Small intestine (tissue), 7 donors: ENCODE measurements around the gene ACAD8. TPM values are rescaled to one million over a fixed set of nuclear protein-coding genes. Genes with fewer than 3 reads are reported as not detected.

ENCODE experiments used
- DNase-seq, 2 donors: peaks; one replicate each; pipeline versions ENCODE4 v3.0.0 to v3.0.0-alpha.2; 2013
- FAIRE-seq: peaks from 2 replicates; lab custom pipeline; 2012; peaks lifted over from hg19 to GRCh38; lab: Jason Lieb, UNC
- H3K27ac ChIP-seq, 3 donors: one replicate each; pipeline ENCODE4 v1.5.1; 2013; ENCODE audit warnings: low read length in 2 of 3, mild to moderate bottlenecking in 2 of 3, control low read depth in 1 of 3, inconsistent platforms in 1 of 3, low read depth in 1 of 3, moderate library complexity in 1 of 3
- H3K27me3 ChIP-seq, 3 donors: one replicate each; pipeline ENCODE4 v1.6.1; 2013; ENCODE audit warnings: low read length in 3 of 3, inconsistent platforms in 1 of 3; ENCODE audit not compliant: control insufficient read depth in 3 of 3, insufficient read depth in 3 of 3
- H3K36me3 ChIP-seq, 3 donors: one replicate each; pipeline ENCODE4 v1.6.1; 2013; ENCODE audit warnings: low read length in 3 of 3, inconsistent platforms in 1 of 3, low read depth in 1 of 3, mild to moderate bottlenecking in 1 of 3, moderate library complexity in 1 of 3; ENCODE audit not compliant: control insufficient read depth in 3 of 3, insufficient read depth in 2 of 3
- H3K4me1 ChIP-seq, 3 donors: one replicate each; pipeline ENCODE4 v1.6.1; 2013; ENCODE audit warnings: low read length in 2 of 3, inconsistent platforms in 1 of 3, low read depth in 1 of 3, mild to moderate bottlenecking in 1 of 3, moderate library complexity in 1 of 3; ENCODE audit not compliant: control insufficient read depth in 3 of 3, insufficient read depth in 2 of 3
- H3K4me3 ChIP-seq, 3 donors: one replicate each; pipeline ENCODE4 v1.5.1; 2013; ENCODE audit warnings: low read length in 3 of 3, control low read depth in 1 of 3, inconsistent platforms in 1 of 3, low read depth in 1 of 3, mild to moderate bottlenecking in 1 of 3, moderate library complexity in 1 of 3
- H3K9me3 ChIP-seq, 2 donors: one replicate each; pipeline ENCODE4 v1.6.1; 2013; ENCODE audit warnings: low read depth in 1 of 2, low read length in 1 of 2; ENCODE audit not compliant: control insufficient read depth in 2 of 2, insufficient read depth in 1 of 2
- WGBS, 3 donors: extraction: QIAGEN DNeasy Blood & Tissue Kit; methylation state at CpG; one replicate each; pipeline ENCODE4 v1.1.7; 2013; 5-methylcytosine and 5-hydroxymethylcytosine counted together
- polyA plus RNA-seq, 4 donors: library from polyadenylated mRNA; stranded (reverse) in 3 of 4; unstranded in 1 of 4; fragments of 200-250 nt in 3 of 4; fragments of 120-200 nt in 1 of 4; gene quantifications; one replicate each; pipeline versions ENCODE4 v1.2.1 to v1.2.3, GENCODE V29; 2013
- donor health status: healthy with polysubstance abuse.
- donor health status: control.
- donor health status: control.
- donor health status: Bipolar disorder and iron deficiency.
- donor health status: healthy.

Gene ACAD8
- polyA plus RNA-seq, 4 donors = 18.0 to 29.3 (median 23.9) TPM

- H3K9me3 ChIP-seq = no peaks in the 10 kb centered on the region
- FAIRE-seq = no peak
- 0% methylated on average over 66 to 89 of the region's 89 CpGs for WGBS, 3 donors
Measured at GRCh38 chr11:134223836-134224709, 29.3 kb upstream of the ACAD8 start, which contains the start of the genes NCAPD3 and VPS26B. NCAPD3 (minus strand) TSS chr11:134223967; CDS start chr11:134223926, 41 bp downstream. VPS26B (plus strand) TSS chr11:134224671; CDS start chr11:134225123, 452 bp downstream.

GRCh38 chr11:134224710-134225664, 28.4 kb upstream of the ACAD8 start:
- peaks cover 0 to under 1% (median 0%) of the 10 kb centered on the region in 3 donors for H3K36me3 ChIP-seq
- H3K27me3 ChIP-seq = no peaks in the 10 kb centered on the region
- no peaks in the 10 kb centered on the region for H3K9me3 ChIP-seq
- peak overlapping the region; percentile 79 to 87 (median 85) for H3K4me3 ChIP-seq
- FAIRE-seq (no peak), DNase-seq (peak; percentile 37 to 53)
- peak overlapping the region; percentile 39 to 90 (median 50) for H3K27ac ChIP-seq
- WGBS, 3 donors = 0 to 1% (median 1%) methylated on average over 75 to 93 of the region's 93 CpGs
- peaks cover 6 to 16% (median 12%) of the 10 kb centered on the region in 3 donors for H3K4me1 ChIP-seq

More at GRCh38 chr11:134223836-134224709, 29.3 kb upstream of the ACAD8 start, which contains the start of the genes NCAPD3 and VPS26B:
- no peaks in the 10 kb centered on the region for H3K27me3 ChIP-seq
- peaks cover 6 to 16% (median 12%) of the 10 kb centered on the region in 3 donors for H3K4me1 ChIP-seq
- H3K27ac ChIP-seq = peak within 1 kb of the TSS; percentile 76 to 94 (median 90)
- peak within 1 kb of the TSS; percentile 79 to 87 (median 85) for H3K4me3 ChIP-seq
- peak; percentile 97 to 98 for DNase-seq
- peaks cover 0 to 8% (median 0%) of the 10 kb centered on the region in 3 donors for H3K36me3 ChIP-seq

- FAIRE-seq = no peak
- 81 to 89% (median 86%) methylated on average over 5 of the region's 5 CpGs for WGBS, 3 donors
- H3K4me1 ChIP-seq = peaks cover 6 to 16% (median 12%) of the 10 kb centered on the region in 3 donors
Measured at GRCh38 chr11:134226806-134227325, 26.5 kb upstream of the ACAD8 start.

GRCh38 chr11:134228625-134229024, 24.7 kb upstream of the ACAD8 start:
- 70 to 84% (median 79%) methylated on average over 6 of the region's 6 CpGs for WGBS, 3 donors
- Histone ChIP-seq H3K9me3 (no peaks in the 10 kb centered on the region), H3K27me3 (no peaks in the 10 kb centered on the region), H3K36me3 (peaks cover 0 to 15% (median 2%) of the 10 kb centered on the region in 3 donors), H3K4me3 (no peak overlapping the region), H3K27ac (no peak overlapping the region), H3K4me1 (peaks cover 3 to 13% (median 12%) of the 10 kb centered on the region in 3 donors)
- DNase-seq = peak in 1 of 2 donors; percentile 27
- no peak for FAIRE-seq

More at GRCh38 chr11:134226806-134227325, 26.5 kb upstream of the ACAD8 start:
- Histone ChIP-seq H3K9me3 (no peaks in the 10 kb centered on the region), H3K27ac (no peak overlapping the region), H3K36me3 (peaks cover 0 to 5% (median 2%) of the 10 kb centered on the region in 3 donors), H3K4me3 (no peak overlapping the region), H3K27me3 (no peaks in the 10 kb centered on the region)
- no peak for DNase-seq

GRCh38 chr11:134229126-134229790, 24.1 kb upstream of the ACAD8 start:
- Histone ChIP-seq H3K27me3 (no peaks in the 10 kb centered on the region), H3K4me3 (no peak overlapping the region), H3K36me3 (peaks cover 0 to 15% (median 2%) of the 10 kb centered on the region in 3 donors), H3K4me1 (peaks cover 3 to 13% (median 12%) of the 10 kb centered on the region in 3 donors), H3K9me3 (no peaks in the 10 kb centered on the region), H3K27ac (no peak overlapping the region)
- 81 to 91% (median 86%) methylated on average over 6 of the region's 6 CpGs for WGBS, 3 donors
- no peak for FAIRE-seq
- no peak for DNase-seq

- peaks cover 2 to 22% (median 5%) of the 10 kb centered on the region in 3 donors for H3K36me3 ChIP-seq
- no peak overlapping the region for H3K27ac ChIP-seq
- DNase-seq = no peak
- H3K9me3 ChIP-seq = no peaks in the 10 kb centered on the region
- H3K4me1 ChIP-seq = peaks cover 3 to 13% (median 11%) of the 10 kb centered on the region in 3 donors
- FAIRE-seq = no peak
- no peak overlapping the region for H3K4me3 ChIP-seq
- H3K27me3 ChIP-seq = no peaks in the 10 kb centered on the region
- 76 to 85% (median 77%) methylated on average over 4 of the region's 4 CpGs for WGBS, 3 donors
Measured at GRCh38 chr11:134230339-134230738, 23.0 kb upstream of the ACAD8 start.

- FAIRE-seq (no peak), DNase-seq (no peak)
- Histone ChIP-seq H3K36me3 (peaks cover 2 to 23% (median 5%) of the 10 kb centered on the region in 3 donors), H3K27ac (no peak overlapping the region), H3K4me3 (no peak overlapping the region), H3K9me3 (no peaks in the 10 kb centered on the region), H3K27me3 (no peaks in the 10 kb centered on the region), H3K4me1 (no peaks in the 10 kb centered on the region)
- WGBS, 3 donors = 72 to 82% (median 82%) methylated on average over 10 of the region's 10 CpGs
Measured at GRCh38 chr11:134231958-134232659, 21.3 kb upstream of the ACAD8 start.
